WERI-Rb-1 (cell line): ENCODE results near the gene ZBED3.

ENCODE experiments used
- DNase-seq: peaks from one replicate; pipeline ENCODE4 v3.0.0-alpha.2; 2020
- H3K27ac ChIP-seq: fragments of 250-450 bp; sonication (Bioruptor Pico); 2 replicates; pipeline ENCODE4 v1.5.1; 2020; ENCODE audit warnings: mild to moderate bottlenecking, moderate library complexity
- H3K27me3 ChIP-seq: fragments of 250-450 bp; sonication (Bioruptor Pico); 2 replicates; pipeline ENCODE4 v1.5.1; 2021; ENCODE audit warnings: mild to moderate bottlenecking, low read depth, moderate library complexity; ENCODE audit not compliant: insufficient read depth, severe bottlenecking
- H3K36me3 ChIP-seq: fragments of 250-450 bp; sonication (Bioruptor Pico); 2 replicates; pipeline ENCODE4 v1.5.1; 2020; ENCODE audit warnings: mild to moderate bottlenecking, moderate library complexity
- H3K4me3 ChIP-seq: 2 replicates; pipeline ENCODE4 v1.5.1; 2011; ENCODE audit warnings: low read depth, mild to moderate bottlenecking, control low read depth, low read length
- H3K9me3 ChIP-seq: fragments of 250-450 bp; sonication (Bioruptor Pico); 2 replicates; pipeline ENCODE4 v1.5.1; 2021; ENCODE audit warnings: mild to moderate bottlenecking, moderate library complexity; ENCODE audit not compliant: severe bottlenecking
- TF ChIP-seq, protein P1 (sequence below): IDR thresholded peaks from 2 replicates; pipeline ENCODE4 v1.5.1; 2011; ENCODE audit warnings: low read depth, mild to moderate bottlenecking, control low read depth, inconsistent platforms, low read length

Gene ZBED3

DNA sequence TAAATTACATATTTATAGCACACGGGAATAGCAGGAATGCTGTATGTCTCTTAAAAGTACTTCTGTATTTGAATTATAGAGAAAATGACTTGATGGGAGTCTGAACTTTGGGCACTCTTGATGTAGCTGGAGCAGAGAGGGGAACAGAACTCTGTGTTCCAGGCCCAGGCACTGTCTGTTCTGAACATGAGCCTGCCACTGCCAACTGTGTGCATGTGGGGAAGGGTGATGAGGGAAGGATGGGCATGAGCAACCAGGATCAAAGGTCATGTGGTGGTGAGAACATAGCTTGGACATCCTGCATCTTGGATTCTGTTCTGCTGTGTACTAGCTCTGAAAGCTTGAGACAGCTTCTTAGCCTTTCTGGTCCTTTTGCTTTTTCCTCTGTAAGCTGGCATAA is 16.4 kb upstream of the ZBED3 start:
- Histone ChIP-seq H3K27me3 (no peaks in the 10 kb centered on the region), H3K36me3 (no peaks in the 10 kb centered on the region; the same call in 1 of the 2 replicates), H3K27ac (no peak overlapping the region), H3K9me3 (peaks cover 4% of the 10 kb centered on the region), H3K4me3 (no peak overlapping the region)
- no peak for DNase-seq
- TF ChIP-seq, protein P1, sequence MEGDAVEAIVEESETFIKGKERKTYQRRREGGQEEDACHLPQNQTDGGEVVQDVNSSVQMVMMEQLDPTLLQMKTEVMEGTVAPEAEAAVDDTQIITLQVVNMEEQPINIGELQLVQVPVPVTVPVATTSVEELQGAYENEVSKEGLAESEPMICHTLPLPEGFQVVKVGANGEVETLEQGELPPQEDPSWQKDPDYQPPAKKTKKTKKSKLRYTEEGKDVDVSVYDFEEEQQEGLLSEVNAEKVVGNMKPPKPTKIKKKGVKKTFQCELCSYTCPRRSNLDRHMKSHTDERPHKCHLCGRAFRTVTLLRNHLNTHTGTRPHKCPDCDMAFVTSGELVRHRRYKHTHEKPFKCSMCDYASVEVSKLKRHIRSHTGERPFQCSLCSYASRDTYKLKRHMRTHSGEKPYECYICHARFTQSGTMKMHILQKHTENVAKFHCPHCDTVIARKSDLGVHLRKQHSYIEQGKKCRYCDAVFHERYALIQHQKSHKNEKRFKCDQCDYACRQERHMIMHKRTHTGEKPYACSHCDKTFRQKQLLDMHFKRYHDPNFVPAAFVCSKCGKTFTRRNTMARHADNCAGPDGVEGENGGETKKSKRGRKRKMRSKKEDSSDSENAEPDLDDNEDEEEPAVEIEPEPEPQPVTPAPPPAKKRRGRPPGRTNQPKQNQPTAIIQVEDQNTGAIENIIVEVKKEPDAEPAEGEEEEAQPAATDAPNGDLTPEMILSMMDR: no peak

DNA sequence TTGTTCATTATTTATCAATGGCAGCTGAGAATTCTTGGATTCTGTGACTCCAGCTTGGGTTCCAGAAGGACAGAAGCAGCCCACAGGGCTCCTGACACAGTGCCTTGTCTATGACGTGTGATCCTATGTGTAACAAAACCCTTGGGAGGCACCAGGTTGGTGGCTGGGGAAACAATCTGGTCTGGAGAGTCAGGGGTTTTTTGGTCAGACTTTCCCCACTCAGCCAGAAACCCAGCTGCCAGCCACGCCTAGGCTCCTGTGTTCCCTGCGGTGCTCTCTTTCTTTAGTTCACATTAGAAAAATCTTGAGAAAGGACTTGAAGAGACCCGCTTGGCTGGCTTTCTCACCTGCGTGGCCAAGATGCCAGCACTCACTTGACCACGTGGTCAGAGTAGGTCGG is 15.5 kb upstream of the ZBED3 start:
- TF ChIP-seq, protein P1: no peak
- no peak overlapping the region for H3K27ac ChIP-seq
- DNase-seq: no peak

DNA sequence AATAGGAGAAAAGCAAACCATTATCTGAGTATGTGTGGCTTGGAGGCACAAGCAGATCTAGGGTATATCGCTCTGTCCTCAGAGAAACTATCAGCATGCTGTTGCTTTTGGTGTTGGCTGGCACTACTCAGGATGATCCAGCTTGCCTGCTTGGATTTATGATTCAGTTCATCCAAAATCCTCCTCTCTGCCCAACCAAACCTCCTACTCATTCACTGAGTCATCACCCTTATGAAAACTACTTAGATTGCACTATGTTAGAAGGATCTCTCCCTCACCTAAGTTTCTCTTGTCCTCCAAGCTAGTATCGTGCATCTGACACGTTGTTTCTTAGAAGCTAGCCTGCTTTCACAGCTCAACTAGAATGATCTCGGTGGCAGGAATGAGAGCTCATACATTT is 14.2 kb upstream of the ZBED3 start:
- no peaks in the 10 kb centered on the region for H3K9me3 ChIP-seq

More for the DNA sequence above, 15.5 kb upstream of the ZBED3 start:
- H3K9me3 ChIP-seq: peaks cover 4% of the 10 kb centered on the region
- no peak overlapping the region for H3K4me3 ChIP-seq
- no peaks in the 10 kb centered on the region; the same call in 1 of the 2 replicates for H3K36me3 ChIP-seq
- H3K27me3 ChIP-seq: no peaks in the 10 kb centered on the region

DNA sequence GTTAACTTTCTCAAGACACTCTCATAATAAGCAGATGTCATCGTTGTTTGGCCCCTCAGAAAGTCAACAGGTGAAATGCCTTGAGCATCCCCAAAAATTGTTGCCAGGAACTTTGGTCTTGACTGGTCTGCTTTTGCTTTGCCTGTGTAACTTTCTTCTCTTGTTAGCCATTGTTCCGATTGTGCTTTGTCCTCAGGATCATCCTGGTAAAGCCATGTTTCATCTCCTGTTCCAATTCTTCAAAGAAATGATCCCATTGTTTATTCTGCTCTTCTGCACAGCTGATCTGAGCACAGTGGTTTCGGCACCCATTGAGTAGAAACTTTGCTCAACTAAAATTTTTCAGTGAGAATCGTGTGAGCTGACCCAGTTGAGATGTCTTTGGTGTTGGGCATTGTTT is 8.1 kb upstream of the ZBED3 start:
- Histone ChIP-seq H3K36me3 (no peaks in the 10 kb centered on the region; the same call in 1 of the 2 replicates), H3K4me3 (no peak overlapping the region), H3K27ac (no peak overlapping the region), H3K27me3 (no peaks in the 10 kb centered on the region), H3K9me3 (peaks cover 3% of the 10 kb centered on the region)
- DNase-seq: no peak
- TF ChIP-seq, protein P1: no peak

More for the DNA sequence above, 14.2 kb upstream of the ZBED3 start:
- H3K27ac ChIP-seq: no peak overlapping the region
- TF ChIP-seq, protein P1: no peak
- no peak overlapping the region for H3K4me3 ChIP-seq
- H3K27me3 ChIP-seq: no peaks in the 10 kb centered on the region
- DNase-seq: no peak
- H3K36me3 ChIP-seq: no peaks in the 10 kb centered on the region; the same call in 1 of the 2 replicates

DNA sequence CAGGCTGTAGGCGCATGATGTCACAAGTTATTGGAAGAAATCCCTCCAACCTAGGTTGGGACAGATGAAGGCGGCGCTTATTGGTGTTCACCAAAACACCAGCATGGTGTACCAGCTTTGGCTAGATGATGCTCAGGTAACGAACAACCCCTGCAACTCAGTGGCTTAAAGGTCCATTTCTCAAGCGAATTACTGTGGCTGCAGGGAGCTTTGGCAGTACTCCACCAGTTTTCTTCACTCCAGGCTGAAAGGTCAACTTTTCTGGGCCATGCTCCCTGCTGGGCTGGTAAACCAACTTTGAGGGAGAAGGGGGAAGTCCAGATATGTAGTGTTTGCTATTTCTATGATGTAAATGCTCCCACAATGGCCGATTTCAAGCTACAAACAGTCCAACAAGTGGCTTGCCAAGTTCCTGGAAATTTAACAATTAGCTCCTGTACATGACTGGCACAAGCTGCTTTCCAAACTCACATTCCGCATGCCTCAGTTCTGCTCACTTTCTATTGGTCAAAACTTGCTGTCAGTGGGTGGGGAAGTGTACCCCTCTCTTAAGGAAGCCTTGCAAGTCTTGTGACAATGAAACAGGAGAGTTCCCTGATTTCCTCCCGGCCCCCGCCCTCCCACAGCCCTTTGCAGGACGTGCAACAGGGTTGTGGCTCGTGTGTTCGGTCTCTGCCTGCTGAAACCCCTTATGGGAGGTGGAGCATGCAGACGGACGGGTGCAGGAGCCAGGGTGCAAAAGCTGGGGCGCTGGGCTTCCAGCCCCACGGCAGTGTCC is 588 bp upstream of the ZBED3 start:
- Histone ChIP-seq H3K27ac (peak overlapping the region; percentile 97), H3K4me3 (peak overlapping the region; percentile 82), H3K36me3 (peaks cover 15% of the 10 kb centered on the region), H3K9me3 (no peaks in the 10 kb centered on the region), H3K27me3 (no peaks in the 10 kb centered on the region)
- TF ChIP-seq, protein P1: no peak
- DNase-seq: no peak

DNA sequence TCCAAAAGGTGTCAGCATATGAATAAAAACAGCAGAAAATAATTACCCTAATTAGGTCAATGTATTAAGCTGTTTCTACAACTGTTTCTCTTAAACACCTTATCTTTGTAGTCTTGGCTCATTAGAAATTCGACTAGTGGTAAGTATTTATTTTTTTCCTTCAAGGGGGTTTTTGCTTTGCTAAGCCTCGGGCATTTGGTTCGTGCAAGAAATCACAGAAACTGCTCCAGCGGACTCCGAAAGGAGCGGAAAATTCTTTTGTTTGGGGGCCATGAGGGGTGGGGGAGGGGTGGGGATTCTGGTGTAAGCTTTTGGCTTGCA is 757 bp downstream of the ZBED3 start:
- Histone ChIP-seq H3K27ac (peak overlapping the region; percentile 97), H3K36me3 (peaks cover 15% of the 10 kb centered on the region), H3K27me3 (no peaks in the 10 kb centered on the region), H3K4me3 (peak overlapping the region; percentile 82), H3K9me3 (no peaks in the 10 kb centered on the region)
- DNase-seq: no peak
- TF ChIP-seq, protein P1: no peak
